ENCODE data around the gene NLK. TPM values are rescaled to one million over a fixed set of nuclear protein-coding genes. Genes with fewer than 3 reads are reported as not detected.

The NLK gene
- total RNA-seq, 4 donors from 2014 or later = 7.7 to 20.8 (median 11.5) TPM

- no peaks in the 10 kb centered on the region for H3K9me3 ChIP-seq
Observed at GRCh38 chr17:28057731-28058246, 15.3 kb downstream of the NLK start.

DNA sequence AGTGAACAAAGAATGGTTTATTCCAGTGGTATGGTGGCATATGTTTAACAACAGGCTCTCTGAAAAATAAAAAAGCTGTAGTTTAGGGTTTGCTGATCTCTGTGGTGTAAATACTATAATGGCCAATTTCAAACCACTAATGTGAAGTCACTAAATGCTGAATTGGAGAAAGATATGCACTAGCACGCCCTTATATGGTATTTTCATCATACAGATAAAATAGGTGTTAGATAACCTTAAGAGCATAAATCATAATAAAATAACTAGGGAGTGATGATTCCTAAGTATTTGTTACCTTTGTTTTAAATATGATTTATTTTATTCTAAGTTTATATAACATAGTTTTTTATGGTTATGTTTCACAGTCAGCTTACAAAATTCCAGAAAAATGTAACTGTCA is 17.2 kb downstream of the NLK start:
- Histone ChIP-seq H3K36me3 (no peaks in the 10 kb centered on the region), H3K9me3 (no peaks in the 10 kb centered on the region), H3K27me3 (no peaks in the 10 kb centered on the region), H3K27ac (no peak overlapping the region), H3K4me3 (no peak overlapping the region), H3K4me1 (peaks cover 6% of the 10 kb centered on the region)
- no peak for DNase-seq (ENCODE audit: low spot score in 2 of 2)
- WGBS = 91% methylated on average over 1 of the region's 1 CpG
- TF ChIP-seq POLR2A (IDR thresholded peaks at IDR 0.05) (no peak), POLR2AphosphoS5 (IDR thresholded peaks at IDR 0.05) (no peak), EP300 (IDR thresholded peaks at IDR 0.05) (no peak)
- TF ChIP-seq, protein P1, sequence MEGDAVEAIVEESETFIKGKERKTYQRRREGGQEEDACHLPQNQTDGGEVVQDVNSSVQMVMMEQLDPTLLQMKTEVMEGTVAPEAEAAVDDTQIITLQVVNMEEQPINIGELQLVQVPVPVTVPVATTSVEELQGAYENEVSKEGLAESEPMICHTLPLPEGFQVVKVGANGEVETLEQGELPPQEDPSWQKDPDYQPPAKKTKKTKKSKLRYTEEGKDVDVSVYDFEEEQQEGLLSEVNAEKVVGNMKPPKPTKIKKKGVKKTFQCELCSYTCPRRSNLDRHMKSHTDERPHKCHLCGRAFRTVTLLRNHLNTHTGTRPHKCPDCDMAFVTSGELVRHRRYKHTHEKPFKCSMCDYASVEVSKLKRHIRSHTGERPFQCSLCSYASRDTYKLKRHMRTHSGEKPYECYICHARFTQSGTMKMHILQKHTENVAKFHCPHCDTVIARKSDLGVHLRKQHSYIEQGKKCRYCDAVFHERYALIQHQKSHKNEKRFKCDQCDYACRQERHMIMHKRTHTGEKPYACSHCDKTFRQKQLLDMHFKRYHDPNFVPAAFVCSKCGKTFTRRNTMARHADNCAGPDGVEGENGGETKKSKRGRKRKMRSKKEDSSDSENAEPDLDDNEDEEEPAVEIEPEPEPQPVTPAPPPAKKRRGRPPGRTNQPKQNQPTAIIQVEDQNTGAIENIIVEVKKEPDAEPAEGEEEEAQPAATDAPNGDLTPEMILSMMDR (IDR thresholded peaks at IDR 0.05) = no peak

More at GRCh38 chr17:28057731-28058246, 15.3 kb downstream of the NLK start:
- Histone ChIP-seq H3K4me3 (no peak overlapping the region), H3K36me3 (no peaks in the 10 kb centered on the region), H3K4me1 (peaks cover 16% of the 10 kb centered on the region), H3K27me3 (no peaks in the 10 kb centered on the region), H3K27ac (no peak overlapping the region)
- WGBS = 79% methylated on average over 1 of the region's 1 CpG
- no peak for DNase-seq (ENCODE audit: low spot score in 2 of 2)
- TF ChIP-seq POLR2A (IDR thresholded peaks at IDR 0.05) = no peak
- TF ChIP-seq, protein P1 (IDR thresholded peaks at IDR 0.05) = no peak
- TF ChIP-seq EP300 (IDR thresholded peaks at IDR 0.05) = no peak
- TF ChIP-seq POLR2AphosphoS5 (IDR thresholded peaks at IDR 0.05) = no peak

- Histone ChIP-seq H3K27me3 (no peaks in the 10 kb centered on the region), H3K9me3 (no peaks in the 10 kb centered on the region), H3K27ac (no peak overlapping the region), H3K36me3 (no peaks in the 10 kb centered on the region), H3K4me3 (no peak overlapping the region), H3K4me1 (peaks cover 2% of the 10 kb centered on the region)
- DNase-seq (ENCODE audit: low spot score in 2 of 2) = no peak
- WGBS = 69% methylated on average over 2 of the region's 2 CpGs
- TF ChIP-seq EP300 (IDR thresholded peaks at IDR 0.05) = no peak
- TF ChIP-seq POLR2A (IDR thresholded peaks at IDR 0.05) = no peak
- no peak for TF ChIP-seq POLR2AphosphoS5 (IDR thresholded peaks at IDR 0.05)
- TF ChIP-seq, protein P1 (IDR thresholded peaks at IDR 0.05) = no peak
Observed at GRCh38 chr17:28065706-28066105, 23.2 kb downstream of the NLK start.

DNA sequence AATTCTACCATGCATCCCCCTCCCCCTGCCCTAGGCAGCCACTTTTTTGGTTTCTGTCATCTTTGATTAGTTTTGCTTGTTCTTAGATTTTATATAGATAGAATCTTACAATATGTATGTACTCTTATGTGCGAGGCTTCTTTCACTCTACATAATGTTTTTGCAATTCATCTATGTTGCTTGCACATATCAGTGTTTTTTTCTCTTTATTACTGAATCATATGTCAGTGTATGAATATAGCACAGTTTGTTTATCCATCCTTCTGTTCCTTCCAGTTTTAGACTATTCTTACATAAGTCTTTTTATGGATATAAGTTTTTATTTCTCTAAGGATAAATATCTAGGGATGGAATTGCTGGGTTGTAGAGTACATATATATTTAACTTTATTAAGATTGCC is 26.6 kb downstream of the NLK start:
- H3K36me3 ChIP-seq = no peaks in the 10 kb centered on the region
- 87% methylated on average over 1 of the region's 1 CpG for WGBS
- no peaks in the 10 kb centered on the region for H3K9me3 ChIP-seq
- no peak overlapping the region for H3K27ac ChIP-seq
- H3K4me1 ChIP-seq = peaks cover 2% of the 10 kb centered on the region
- no peak overlapping the region for H3K4me3 ChIP-seq
- no peaks in the 10 kb centered on the region for H3K27me3 ChIP-seq
- DNase-seq (ENCODE audit: low spot score in 2 of 2) = no peak
- TF ChIP-seq POLR2A (IDR thresholded peaks at IDR 0.05) = no peak
- TF ChIP-seq EP300 (IDR thresholded peaks at IDR 0.05) = no peak
- TF ChIP-seq, protein P1 (IDR thresholded peaks at IDR 0.05) = no peak
- no peak for TF ChIP-seq POLR2AphosphoS5 (IDR thresholded peaks at IDR 0.05)

- Histone ChIP-seq H3K4me3 (no peak overlapping the region), H3K36me3 (no peaks in the 10 kb centered on the region), H3K4me1 (peaks cover 7% of the 10 kb centered on the region), H3K9me3 (no peaks in the 10 kb centered on the region), H3K27me3 (no peaks in the 10 kb centered on the region), H3K27ac (no peak overlapping the region)
- 100% methylated on average over 1 of the region's 1 CpG for WGBS
- no peak for TF ChIP-seq POLR2AphosphoS5 (IDR thresholded peaks at IDR 0.05)
- TF ChIP-seq, protein P1 (IDR thresholded peaks at IDR 0.05) = no peak
- no peak for TF ChIP-seq EP300 (IDR thresholded peaks at IDR 0.05)
- no peak for TF ChIP-seq POLR2A (IDR thresholded peaks at IDR 0.05)
- no peak for DNase-seq (ENCODE audit: low spot score in 2 of 2)
Observed at GRCh38 chr17:28071179-28071578, 28.7 kb downstream of the NLK start.

Measured in suprapubic skin (tissue), 4 donors.